Fibroblast of the aortic adventitia (primary cell): ENCODE measurements around the gene EEF1AKMT1. TPM values are rescaled to one million over a fixed set of nuclear protein-coding genes. Genes with fewer than 3 reads are reported as not detected.

ENCODE experiments used
- DNase-seq: peaks from one replicate; pipeline ENCODE4 v3.0.0-alpha.2; 2010; ENCODE audit warnings: low read depth
- H3K4me3 ChIP-seq: 2 replicates; pipeline ENCODE4 v1.5.1; 2011; ENCODE audit warnings: low read depth, mild to moderate bottlenecking, control low read depth, low read length, moderate library complexity
- total RNA-seq: library from RNA; depleted of rRNA; stranded (reverse); fragments of >200 nt; gene quantifications from 2 replicates; pipeline ENCODE4 v1.2.3, GENCODE V29; 2012; ENCODE audit warnings: low replicate concordance
- TF ChIP-seq, protein P1 (sequence below): IDR thresholded peaks from 2 replicates; pipeline ENCODE4 v1.5.1; 2011; ENCODE audit warnings: mild to moderate bottlenecking, low read length, control low read depth, inconsistent platforms; ENCODE audit not compliant: insufficient read depth

Gene EEF1AKMT1
- total RNA-seq, 1 donor, result 15.9 TPM

DNA sequence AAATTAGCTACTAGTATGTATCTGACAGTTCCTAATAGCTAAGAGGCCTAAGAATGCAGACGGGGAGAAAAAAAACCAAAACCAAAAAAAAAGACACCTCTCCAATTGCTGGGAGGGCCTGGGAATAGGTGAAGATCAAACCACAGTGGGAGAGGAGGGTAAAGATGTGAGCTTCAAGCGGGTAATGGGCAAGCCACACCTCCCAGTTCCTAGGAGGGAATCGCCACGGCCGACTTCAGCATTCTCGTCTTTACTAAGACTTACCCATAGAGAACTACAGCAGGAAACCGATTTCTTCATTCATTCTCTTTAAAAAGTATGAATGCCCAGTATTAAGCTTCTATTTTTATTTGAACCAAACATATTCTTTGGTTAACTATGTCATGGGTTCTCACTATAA lies 5.6 kb upstream of the EEF1AKMT1 start:
- TF ChIP-seq, protein P1, sequence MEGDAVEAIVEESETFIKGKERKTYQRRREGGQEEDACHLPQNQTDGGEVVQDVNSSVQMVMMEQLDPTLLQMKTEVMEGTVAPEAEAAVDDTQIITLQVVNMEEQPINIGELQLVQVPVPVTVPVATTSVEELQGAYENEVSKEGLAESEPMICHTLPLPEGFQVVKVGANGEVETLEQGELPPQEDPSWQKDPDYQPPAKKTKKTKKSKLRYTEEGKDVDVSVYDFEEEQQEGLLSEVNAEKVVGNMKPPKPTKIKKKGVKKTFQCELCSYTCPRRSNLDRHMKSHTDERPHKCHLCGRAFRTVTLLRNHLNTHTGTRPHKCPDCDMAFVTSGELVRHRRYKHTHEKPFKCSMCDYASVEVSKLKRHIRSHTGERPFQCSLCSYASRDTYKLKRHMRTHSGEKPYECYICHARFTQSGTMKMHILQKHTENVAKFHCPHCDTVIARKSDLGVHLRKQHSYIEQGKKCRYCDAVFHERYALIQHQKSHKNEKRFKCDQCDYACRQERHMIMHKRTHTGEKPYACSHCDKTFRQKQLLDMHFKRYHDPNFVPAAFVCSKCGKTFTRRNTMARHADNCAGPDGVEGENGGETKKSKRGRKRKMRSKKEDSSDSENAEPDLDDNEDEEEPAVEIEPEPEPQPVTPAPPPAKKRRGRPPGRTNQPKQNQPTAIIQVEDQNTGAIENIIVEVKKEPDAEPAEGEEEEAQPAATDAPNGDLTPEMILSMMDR, result no peak
- no peak overlapping the region for H3K4me3 ChIP-seq
- DNase-seq, result no peak

DNA sequence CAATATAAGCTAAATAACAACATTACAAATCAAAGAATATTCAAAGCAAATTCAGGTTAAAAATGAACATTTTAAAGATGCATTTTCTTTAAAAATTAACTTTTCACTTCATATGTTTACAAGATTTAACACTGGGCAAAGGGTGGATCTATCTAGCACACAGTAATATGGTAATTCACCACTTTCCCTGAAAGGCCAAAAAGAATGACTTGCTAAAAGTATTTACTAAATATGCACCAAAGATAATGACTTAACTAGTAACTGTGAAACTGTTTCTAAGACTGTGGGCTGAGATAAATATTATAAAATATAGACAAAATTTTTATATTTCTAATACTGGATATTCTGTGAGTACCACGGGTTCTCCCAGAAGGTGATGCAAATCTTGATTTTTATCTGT lies 4.5 kb upstream of the EEF1AKMT1 start:
- TF ChIP-seq, protein P1, result no peak
- H3K4me3 ChIP-seq, result no peak overlapping the region
- no peak for DNase-seq

DNA sequence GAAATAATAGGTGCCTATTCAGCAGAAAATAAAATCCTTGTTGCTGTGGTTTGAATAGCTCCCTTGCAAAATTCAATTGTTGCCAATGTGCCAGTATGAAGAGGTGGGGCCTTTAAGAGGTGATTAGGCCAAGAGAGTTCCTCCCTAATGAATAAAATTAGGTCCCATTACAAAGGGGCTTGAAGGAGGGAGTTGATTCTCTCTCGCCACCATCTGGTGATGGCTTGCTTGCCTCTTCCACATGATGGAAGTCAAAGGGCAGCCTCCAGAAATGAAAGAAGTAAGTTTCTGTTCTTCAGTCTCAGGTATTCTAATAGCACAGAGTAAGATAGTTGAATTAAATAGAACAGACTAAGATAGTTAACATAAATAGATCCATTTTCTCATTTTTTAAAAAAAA lies 3.0 kb upstream of the EEF1AKMT1 start:
- H3K4me3 ChIP-seq, result no peak overlapping the region
- TF ChIP-seq, protein P1, result no peak
- DNase-seq, result no peak

DNA sequence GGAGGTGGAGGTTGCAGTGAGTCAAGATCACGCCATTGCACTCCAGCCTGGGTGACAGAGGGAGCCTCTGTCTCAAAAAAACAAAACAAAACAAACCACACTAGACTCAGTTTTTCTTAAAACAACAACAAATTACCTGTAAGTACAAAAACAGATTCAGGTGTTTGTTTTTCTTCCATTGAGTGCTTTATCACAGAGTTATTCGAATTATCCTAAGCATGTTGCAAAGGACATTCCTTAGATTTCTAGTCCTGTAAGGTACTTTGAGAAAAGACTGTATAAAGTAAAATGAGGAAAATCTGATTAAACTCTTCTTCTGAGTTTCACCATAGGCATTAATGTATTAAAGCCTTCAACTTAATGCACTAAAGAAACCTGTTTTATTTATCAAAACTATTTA lies 2.2 kb upstream of the EEF1AKMT1 start:
- DNase-seq, result no peak
- no peak overlapping the region for H3K4me3 ChIP-seq
- TF ChIP-seq, protein P1, result no peak

DNA sequence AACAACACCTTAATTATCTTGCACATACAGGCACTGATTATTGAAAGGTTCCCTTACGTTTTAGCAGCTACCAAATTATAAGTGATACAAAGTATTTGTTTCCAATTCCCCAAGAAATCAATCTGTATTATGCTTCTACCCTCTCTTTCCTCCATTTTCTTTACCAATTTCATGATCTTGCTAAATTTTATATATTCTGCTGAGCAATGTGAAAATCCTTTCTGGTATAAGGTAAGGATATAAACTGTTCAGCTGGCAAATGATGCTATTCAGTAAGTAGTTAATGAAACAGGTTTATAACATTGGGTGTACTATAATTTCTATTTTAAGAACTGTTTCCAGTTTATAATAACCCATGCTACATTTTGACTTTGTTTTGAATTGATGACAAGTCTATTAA lies 985 bp upstream of the EEF1AKMT1 start:
- DNase-seq, result no peak
- TF ChIP-seq, protein P1, result no peak

DNA sequence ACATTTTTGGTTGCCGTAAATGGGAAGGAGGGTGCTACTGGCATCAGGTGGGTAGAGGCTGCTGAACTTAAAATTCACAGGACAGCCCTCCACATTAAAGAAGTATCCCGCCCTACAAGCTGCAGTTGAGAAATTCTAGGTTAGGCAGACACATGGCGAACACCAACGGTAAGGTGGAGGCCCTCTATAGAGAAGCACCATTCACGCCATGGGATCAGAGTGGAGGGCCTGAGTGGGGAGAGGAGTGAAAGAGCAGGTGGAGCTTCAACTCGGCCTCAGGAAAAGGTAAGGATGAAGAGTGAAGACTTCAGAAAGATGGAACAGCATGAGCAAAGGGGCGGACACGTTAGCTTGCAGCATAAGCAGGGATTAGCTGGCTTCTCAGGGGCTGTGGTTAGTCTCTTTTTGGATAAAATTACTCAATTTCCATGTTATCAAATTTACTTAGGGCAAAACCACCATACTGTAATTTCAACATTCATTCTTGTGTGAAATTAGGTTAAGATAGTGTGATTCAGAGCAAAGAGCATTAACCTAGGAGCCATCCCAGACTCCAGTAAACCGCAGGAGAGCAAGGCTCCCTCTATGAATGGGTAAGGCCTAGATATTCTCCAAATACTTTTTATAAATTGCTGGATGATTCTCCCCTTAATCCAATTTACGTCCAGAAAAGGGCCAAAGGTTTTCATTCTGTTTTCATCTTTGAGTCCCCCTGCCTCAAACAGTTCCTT lies 1.2 kb downstream of the EEF1AKMT1 start:
- TF ChIP-seq, protein P1, result no peak
- peak; percentile 27 for DNase-seq
- peak overlapping the region; percentile 77 for H3K4me3 ChIP-seq

More for the DNA sequence above, 985 bp upstream of the EEF1AKMT1 start:
- no peak overlapping the region for H3K4me3 ChIP-seq

DNA sequence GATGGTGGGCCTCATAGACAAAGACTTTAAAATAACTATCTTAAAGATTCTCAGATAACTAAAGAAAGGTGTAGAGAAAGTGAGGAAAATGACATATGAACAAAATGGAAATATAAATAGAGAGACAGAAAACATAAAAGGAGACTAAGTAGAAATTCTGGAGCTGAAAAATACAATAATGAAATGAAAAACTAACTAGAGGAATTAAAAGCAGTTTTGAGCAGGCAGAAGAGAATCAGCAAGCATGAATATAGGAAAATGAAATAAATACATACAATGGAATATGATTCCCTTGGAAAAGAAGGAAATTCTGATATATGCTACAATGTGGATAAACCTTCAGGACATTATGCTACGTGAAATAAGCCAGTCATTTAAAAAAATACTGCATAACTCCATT lies 3.9 kb downstream of the EEF1AKMT1 start:
- no peak overlapping the region for H3K4me3 ChIP-seq
- no peak for DNase-seq
- TF ChIP-seq, protein P1, result no peak
